Measurements from ENCODE around the gene SSRP1. TPM values are rescaled to one million over a fixed set of nuclear protein-coding genes. Genes with fewer than 3 reads are reported as not detected.

Gene SSRP1
- total RNA-seq, 4 donors from 2014 or later: 41.3 to 78.7 (median 56.5) TPM

GRCh38 chr11:57363131-57364080 lies 27.7 kb upstream of the SSRP1 start:
- TF ChIP-seq CTCF (IDR thresholded peaks at IDR 0.05; ENCODE audit: low read depth): no peak

GRCh38 chr11:57361926-57362325 lies 26.2 kb upstream of the SSRP1 start:
- TF ChIP-seq CTCF (IDR thresholded peaks at IDR 0.05; ENCODE audit: low read depth): no peak

- TF ChIP-seq CTCF (IDR thresholded peaks at IDR 0.05; ENCODE audit: low read depth): no peak
Observed at GRCh38 chr11:57360991-57361390, 25.3 kb upstream of the SSRP1 start.

- no peak for TF ChIP-seq CTCF (IDR thresholded peaks at IDR 0.05; ENCODE audit: low read depth)
Observed at GRCh38 chr11:57359896-57360690, 24.4 kb upstream of the SSRP1 start.

- TF ChIP-seq CTCF (IDR thresholded peaks at IDR 0.05; ENCODE audit: low read depth): no peak
Observed at GRCh38 chr11:57359396-57359795, 23.7 kb upstream of the SSRP1 start.

GRCh38 chr11:57358991-57359390 lies 23.3 kb upstream of the SSRP1 start:
- no peak for TF ChIP-seq CTCF (IDR thresholded peaks at IDR 0.05; ENCODE audit: low read depth)

GRCh38 chr11:57358543-57358961 lies 22.9 kb upstream of the SSRP1 start:
- no peak for TF ChIP-seq CTCF (IDR thresholded peaks at IDR 0.05; ENCODE audit: low read depth)
